ACC112 (cell line): Measurements from ENCODE around the gene CORO2B.

ENCODE experiments used
- H2AFZ ChIP-seq: fragments of 200-600 bp; sonication (generic); one replicate; pipeline ENCODE4 v1.6.0; 2017; ENCODE audit warnings: antibody characterized with exemption, low read length; ENCODE audit not compliant: unreplicated experiment
- H3K27ac ChIP-seq: fragments of 200-600 bp; sonication (generic); 2 replicates; pipeline ENCODE4 v1.5.1; 2014; ENCODE audit warnings: low read depth, mild to moderate bottlenecking, antibody characterized with exemption, low read length, moderate library complexity
- H3K27me3 ChIP-seq: fragments of 200-600 bp; sonication (generic); 2 replicates; pipeline ENCODE4 v1.6.1; 2014; ENCODE audit warnings: mild to moderate bottlenecking, antibody characterized with exemption, low read length, moderate library complexity, mixed read lengths; ENCODE audit not compliant: insufficient read depth
- H3K36me3 ChIP-seq: fragments of 200-600 bp; sonication (generic); 2 replicates; pipeline ENCODE4 v1.6.1; 2016; ENCODE audit warnings: mild to moderate bottlenecking, antibody characterized with exemption, low read length, moderate library complexity, mixed read lengths; ENCODE audit not compliant: insufficient read depth
- H3K4me1 ChIP-seq: fragments of 200-600 bp; sonication (generic); one replicate; pipeline ENCODE4 v1.6.1; 2016; ENCODE audit warnings: low read length, mixed read lengths; ENCODE audit not compliant: insufficient read depth, unreplicated experiment, control insufficient read depth
- H3K4me3 ChIP-seq: fragments of 200-600 bp; sonication (generic); 2 replicates; pipeline ENCODE4 v1.5.1; 2014; ENCODE audit warnings: mild to moderate bottlenecking, low read depth, low read length
- H3K79me2 ChIP-seq: fragments of 200-600 bp; sonication (generic); one replicate; pipeline ENCODE4 v1.6.0; 2016; ENCODE audit warnings: low read length; ENCODE audit not compliant: control insufficient read depth, unreplicated experiment, insufficient read depth

Gene CORO2B

GRCh38 chr15:68630836-68631235, 52.0 kb downstream of the CORO2B start:
- Histone ChIP-seq H3K27me3 (no peaks in the 10 kb centered on the region), H2AFZ (no peak overlapping the region), H3K79me2 (peaks cover 7% of the 10 kb centered on the region), H3K4me1 (peaks cover 30% of the 10 kb centered on the region), H3K4me3 (no peak overlapping the region), H3K27ac (no peak overlapping the region), H3K36me3 (no peaks in the 10 kb centered on the region)

- peaks cover 5% of the 10 kb centered on the region for H3K79me2 ChIP-seq
- H3K36me3 ChIP-seq = no peaks in the 10 kb centered on the region
- no peak overlapping the region for H3K27ac ChIP-seq
- H3K4me1 ChIP-seq = peaks cover 22% of the 10 kb centered on the region
- H3K27me3 ChIP-seq = no peaks in the 10 kb centered on the region
- H2AFZ ChIP-seq = no peak overlapping the region
- no peak overlapping the region for H3K4me3 ChIP-seq
These were observed 52.8 kb downstream of the CORO2B start for GRCh38 chr15:68631601-68632051.

GRCh38 chr15:68632101-68632500, 53.3 kb downstream of the CORO2B start:
- Histone ChIP-seq H3K4me3 (no peak overlapping the region), H3K36me3 (no peaks in the 10 kb centered on the region), H3K27ac (no peak overlapping the region), H3K79me2 (peaks cover 3% of the 10 kb centered on the region), H3K4me1 (peaks cover 18% of the 10 kb centered on the region), H3K27me3 (no peaks in the 10 kb centered on the region), H2AFZ (no peak overlapping the region)

- no peak overlapping the region for H3K4me3 ChIP-seq
- H3K27ac ChIP-seq = no peak overlapping the region
- no peak overlapping the region for H2AFZ ChIP-seq
- H3K4me1 ChIP-seq = peaks cover 25% of the 10 kb centered on the region
- H3K79me2 ChIP-seq = no peaks in the 10 kb centered on the region
- H3K27me3 ChIP-seq = no peaks in the 10 kb centered on the region
- no peaks in the 10 kb centered on the region for H3K36me3 ChIP-seq
These were observed 54.7 kb downstream of the CORO2B start for GRCh38 chr15:68633231-68634121.

GRCh38 chr15:68634122-68634482, 55.3 kb downstream of the CORO2B start:
- Histone ChIP-seq H3K4me1 (peaks cover 31% of the 10 kb centered on the region), H3K27me3 (no peaks in the 10 kb centered on the region), H3K4me3 (no peak overlapping the region), H3K27ac (no peak overlapping the region), H2AFZ (no peak overlapping the region), H3K36me3 (no peaks in the 10 kb centered on the region), H3K79me2 (no peaks in the 10 kb centered on the region)

- Histone ChIP-seq H3K4me1 (peaks cover 35% of the 10 kb centered on the region), H3K4me3 (no peak overlapping the region)
These were observed 55.7 kb downstream of the CORO2B start for GRCh38 chr15:68634531-68634930.

GRCh38 chr15:68635141-68635540, 56.3 kb downstream of the CORO2B start:
- Histone ChIP-seq H3K36me3 (no peaks in the 10 kb centered on the region), H3K27me3 (no peaks in the 10 kb centered on the region), H3K79me2 (no peaks in the 10 kb centered on the region), H3K4me3 (no peak overlapping the region), H3K4me1 (peaks cover 38% of the 10 kb centered on the region), H3K27ac (no peak overlapping the region), H2AFZ (no peak overlapping the region)

More at GRCh38 chr15:68634531-68634930, 55.7 kb downstream of the CORO2B start:
- H3K27ac ChIP-seq = no peak overlapping the region
- H3K36me3 ChIP-seq = no peaks in the 10 kb centered on the region
- no peak overlapping the region for H2AFZ ChIP-seq
- no peaks in the 10 kb centered on the region for H3K27me3 ChIP-seq
- H3K79me2 ChIP-seq = no peaks in the 10 kb centered on the region

- Histone ChIP-seq H3K4me3 (no peak overlapping the region), H3K27me3 (no peaks in the 10 kb centered on the region), H3K79me2 (no peaks in the 10 kb centered on the region), H3K27ac (no peak overlapping the region), H3K4me1 (peaks cover 47% of the 10 kb centered on the region), H3K36me3 (no peaks in the 10 kb centered on the region), H2AFZ (no peak overlapping the region)
These were observed 57.5 kb downstream of the CORO2B start for GRCh38 chr15:68636256-68636655.

DNA sequence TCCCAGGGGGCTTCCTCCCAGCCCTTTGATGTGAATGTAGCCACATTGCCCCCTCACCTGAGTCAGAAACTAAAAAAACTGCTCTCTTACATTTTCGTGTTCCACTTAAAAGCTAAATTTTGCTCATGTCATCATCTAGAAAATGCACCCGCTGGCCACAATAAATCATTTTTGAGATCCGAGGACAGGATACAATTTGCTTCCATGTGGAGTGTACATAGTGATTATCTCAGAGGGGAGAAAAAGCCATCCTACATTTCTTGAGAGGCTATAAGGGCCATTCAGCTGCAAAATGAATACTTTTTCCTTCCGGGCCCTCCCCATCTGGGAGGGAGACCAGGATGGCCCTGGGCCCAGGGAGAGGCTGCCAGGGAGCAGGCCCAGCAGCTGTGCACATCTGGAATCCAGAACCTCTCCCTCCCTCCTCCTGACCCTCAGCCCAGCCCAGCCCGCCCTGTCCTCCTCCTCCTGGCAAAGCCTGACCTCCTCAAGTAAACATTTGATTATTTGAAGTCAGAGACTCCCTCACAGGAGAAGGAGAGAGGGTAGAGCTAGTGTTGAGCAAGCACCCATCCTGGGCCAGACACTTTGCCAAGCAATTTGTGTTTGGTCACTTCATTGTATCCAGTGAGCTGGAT, 59.1 kb downstream of the CORO2B start:
- Histone ChIP-seq H3K4me1 (peaks cover 62% of the 10 kb centered on the region), H3K4me3 (no peak overlapping the region), H3K79me2 (no peaks in the 10 kb centered on the region)

GRCh38 chr15:68638953-68639515, 60.2 kb downstream of the CORO2B start:
- H3K27ac ChIP-seq = peak overlapping the region; percentile 88
- H3K79me2 ChIP-seq = no peaks in the 10 kb centered on the region
- H3K4me1 ChIP-seq = peaks cover 72% of the 10 kb centered on the region
- no peak overlapping the region for H2AFZ ChIP-seq
- H3K36me3 ChIP-seq = no peaks in the 10 kb centered on the region
- no peak overlapping the region for H3K4me3 ChIP-seq
- no peaks in the 10 kb centered on the region for H3K27me3 ChIP-seq

More for the DNA sequence above, 59.1 kb downstream of the CORO2B start:
- no peak overlapping the region for H2AFZ ChIP-seq
- H3K27me3 ChIP-seq = no peaks in the 10 kb centered on the region
- H3K27ac ChIP-seq = peak overlapping the region; percentile 88
- H3K36me3 ChIP-seq = no peaks in the 10 kb centered on the region
